ENCODE data around the gene HAX1. TPM values are rescaled to one million over a fixed set of nuclear protein-coding genes. Genes with fewer than 3 reads are reported as not detected.
"Not testable (repeated sequence)": the region's sequence is repeated elsewhere in the genome, so short reads cannot be mapped to it uniquely, and the experiment has no call there.

HAX1 gene
- total and polyA plus RNA-seq, 5 donors from 2014 or later: 60.2 to 213 (median 194) TPM

DNA sequence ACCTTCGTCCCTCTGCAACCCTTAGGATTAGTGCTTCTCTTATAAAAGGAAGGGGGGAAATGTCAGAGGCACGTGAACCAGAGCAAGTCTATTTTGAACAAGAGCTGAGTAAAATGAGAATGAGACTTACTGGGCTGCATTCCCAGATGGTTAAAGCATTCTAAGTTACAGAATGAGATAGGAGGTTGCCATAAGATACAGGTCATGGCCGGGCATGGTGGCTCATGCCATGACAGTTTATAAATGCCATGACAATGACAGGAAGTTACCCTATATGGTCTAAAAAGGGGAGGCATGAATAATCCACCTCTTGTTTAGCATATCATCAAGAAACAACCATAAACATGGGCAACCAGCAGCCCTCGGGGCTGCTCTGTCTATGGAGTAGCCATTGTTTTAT lies 46.0 kb downstream of the HAX1 start:
- no peak overlapping the region for H3K4me3 Mint-ChIP-seq
- H3K9me3 ChIP-seq (ENCODE audit: control insufficient read depth in 2 of 2, low read length in 2 of 2): peaks cover 7 to 17% of the 10 kb centered on the region in 2 experiments
- no peaks in the 10 kb centered on the region for H3K27me3 ChIP-seq (ENCODE audit: control insufficient read depth, insufficient read depth, low read length)
- H3K4me3 ChIP-seq (ENCODE audit: low read depth, low read length): no peak overlapping the region
- no peaks in the 10 kb centered on the region for H3K36me3 ChIP-seq (ENCODE audit: control insufficient read depth, insufficient read depth, low read length)
- DNase-seq (no peak), ATAC-seq (ENCODE audit: low read depth in 2 of 2) (no peak)
- H3K27me3 Mint-ChIP-seq: peaks cover 8% of the 10 kb centered on the region
- H3K27ac Mint-ChIP-seq: no peak overlapping the region
- peaks cover 4% of the 10 kb centered on the region for H3K36me3 Mint-ChIP-seq
- H3K9me3 Mint-ChIP-seq: peaks cover 0 to 13% (median 2%) of the 10 kb centered on the region in 7 donors
- H3K4me1 ChIP-seq (ENCODE audit: control insufficient read depth, insufficient read depth, low read length, poor library complexity, severe bottlenecking): no peaks in the 10 kb centered on the region
- H3K27ac ChIP-seq (ENCODE audit: insufficient read depth, low read length, poor library complexity, severe bottlenecking): no peak overlapping the region
- H3K4me1 Mint-ChIP-seq: no peaks in the 10 kb centered on the region

- H3K4me3 ChIP-seq (ENCODE audit: low read depth, low read length): no peak within 1 kb of the TSS
- Mint-ChIP-seq H3K9me3 (peaks cover 0 to 13% (median 2%) of the 10 kb centered on the region in 7 donors), H3K27ac (no peak within 1 kb of the TSS), H3K4me1 (peaks cover 0 to 8% (median 0%) of the 10 kb centered on the region in 4 donors), H3K27me3 (peaks cover 8% of the 10 kb centered on the region), H3K4me3 (peak within 1 kb of the TSS in 2 of 4 donors; percentile 23 to 38), H3K36me3 (peaks cover 4% of the 10 kb centered on the region)
- H3K4me1 ChIP-seq (ENCODE audit: control insufficient read depth, insufficient read depth, low read length, poor library complexity, severe bottlenecking): peaks cover 9% of the 10 kb centered on the region
- no peaks in the 10 kb centered on the region for H3K27me3 ChIP-seq (ENCODE audit: control insufficient read depth, insufficient read depth, low read length)
- no peaks in the 10 kb centered on the region for H3K36me3 ChIP-seq (ENCODE audit: control insufficient read depth, insufficient read depth, low read length)
- no peak for DNase-seq
- peaks cover 7 to 16% of the 10 kb centered on the region in 2 experiments for H3K9me3 ChIP-seq (ENCODE audit: control insufficient read depth in 2 of 2, low read length in 2 of 2)
- no peak within 1 kb of the TSS for H3K27ac ChIP-seq (ENCODE audit: insufficient read depth, low read length, poor library complexity, severe bottlenecking)
- no peak for ATAC-seq (ENCODE audit: low read depth in 2 of 2)
These were observed 48.6 kb downstream of the HAX1 start, which contains the start of gene AQP10 for GRCh38 chr1:154320882-154321608. Gene AQP10, plus strand, starts transcription at chr1:154321093. Its CDS starts 63 bp downstream, at chr1:154321156.

DNA sequence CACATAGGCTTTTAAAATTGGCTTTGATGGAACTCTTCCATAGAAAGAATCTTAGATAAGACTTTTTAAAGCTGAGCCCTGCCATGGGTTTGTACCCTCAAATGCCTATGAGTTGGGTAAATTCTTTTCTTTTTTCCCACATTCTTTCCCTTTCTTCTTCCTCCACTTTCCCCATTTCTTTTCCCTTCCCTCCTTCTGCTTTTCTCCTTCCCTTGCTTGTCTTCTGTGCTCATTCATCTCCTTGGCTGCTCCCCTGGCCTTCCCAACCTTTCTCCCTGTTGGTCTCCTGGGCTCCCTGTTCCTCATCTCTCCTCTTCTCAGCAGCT lies 49.1 kb downstream of the HAX1 start:
- ATAC-seq (ENCODE audit: low read depth in 2 of 2); DNase-seq; H3K27me3 ChIP-seq (ENCODE audit: control insufficient read depth, insufficient read depth, low read length); H3K27me3 Mint-ChIP-seq; H3K27ac ChIP-seq (ENCODE audit: insufficient read depth, low read length, poor library complexity, severe bottlenecking); H3K27ac Mint-ChIP-seq; H3K36me3 ChIP-seq (ENCODE audit: control insufficient read depth, insufficient read depth, low read length); H3K36me3 Mint-ChIP-seq; H3K4me3 ChIP-seq (ENCODE audit: low read depth, low read length): not testable (repeated sequence)
- Mint-ChIP-seq H3K4me3 (peak overlapping the region in 1 of 4 donors; percentile 4), H3K4me1 (peaks cover 0 to 12% (median 1%) of the 10 kb centered on the region in 4 donors), H3K9me3 (peaks cover 0 to 13% (median 0%) of the 10 kb centered on the region in 7 donors)
- Histone ChIP-seq H3K4me1 (ENCODE audit: control insufficient read depth, insufficient read depth, low read length, poor library complexity, severe bottlenecking) (peaks cover 15% of the 10 kb centered on the region), H3K9me3 (ENCODE audit: control insufficient read depth in 2 of 2, low read length in 2 of 2) (peaks cover 5 to 11% of the 10 kb centered on the region in 2 experiments)

GRCh38 chr1:154323493-154323892 lies 51.1 kb downstream of the HAX1 start:
- no peak overlapping the region for H3K27ac ChIP-seq (ENCODE audit: insufficient read depth, low read length, poor library complexity, severe bottlenecking)
- Mint-ChIP-seq H3K27me3 (peaks cover 8% of the 10 kb centered on the region), H3K9me3 (no peaks in the 10 kb centered on the region), H3K4me1 (peaks cover 0 to 29% (median 11%) of the 10 kb centered on the region in 4 donors), H3K36me3 (peaks cover 4% of the 10 kb centered on the region), H3K27ac (no peak overlapping the region), H3K4me3 (peak overlapping the region in 3 of 4 donors; percentile 41 to 98 (median 98))
- H3K4me3 ChIP-seq (ENCODE audit: low read depth, low read length): no peak overlapping the region
- no peaks in the 10 kb centered on the region for H3K27me3 ChIP-seq (ENCODE audit: control insufficient read depth, insufficient read depth, low read length)
- ATAC-seq (ENCODE audit: low read depth in 2 of 2) (no peak), DNase-seq (no peak)
- peaks cover 32% of the 10 kb centered on the region for H3K4me1 ChIP-seq (ENCODE audit: control insufficient read depth, insufficient read depth, low read length, poor library complexity, severe bottlenecking)
- H3K9me3 ChIP-seq (ENCODE audit: control insufficient read depth in 2 of 2, low read length in 2 of 2): no peaks in the 10 kb centered on the region
- no peaks in the 10 kb centered on the region for H3K36me3 ChIP-seq (ENCODE audit: control insufficient read depth, insufficient read depth, low read length)

GRCh38 chr1:154324241-154324640 lies 51.8 kb downstream of the HAX1 start:
- H3K4me1 Mint-ChIP-seq: peaks cover 0 to 32% (median 11%) of the 10 kb centered on the region in 4 donors
- H3K36me3 Mint-ChIP-seq: peaks cover 4% of the 10 kb centered on the region
- H3K27ac ChIP-seq (ENCODE audit: insufficient read depth, low read length, poor library complexity, severe bottlenecking): peak overlapping the region; percentile 91
- H3K9me3 ChIP-seq (ENCODE audit: control insufficient read depth in 2 of 2, low read length in 2 of 2): no peaks in the 10 kb centered on the region
- peaks cover 38% of the 10 kb centered on the region for H3K4me1 ChIP-seq (ENCODE audit: control insufficient read depth, insufficient read depth, low read length, poor library complexity, severe bottlenecking)
- ATAC-seq (ENCODE audit: low read depth in 2 of 2) (no peak), DNase-seq (no peak)
- peak overlapping the region; percentile 48 for H3K4me3 ChIP-seq (ENCODE audit: low read depth, low read length)
- no peaks in the 10 kb centered on the region for H3K36me3 ChIP-seq (ENCODE audit: control insufficient read depth, insufficient read depth, low read length)
- peak overlapping the region in 1 of 3 donors; percentile 78 for H3K27ac Mint-ChIP-seq
- H3K9me3 Mint-ChIP-seq: no peaks in the 10 kb centered on the region
- H3K4me3 Mint-ChIP-seq: peak overlapping the region; percentile 93 to 98 (median 96)
- H3K27me3 ChIP-seq (ENCODE audit: control insufficient read depth, insufficient read depth, low read length): no peaks in the 10 kb centered on the region
- peaks cover 6% of the 10 kb centered on the region for H3K27me3 Mint-ChIP-seq

DNA sequence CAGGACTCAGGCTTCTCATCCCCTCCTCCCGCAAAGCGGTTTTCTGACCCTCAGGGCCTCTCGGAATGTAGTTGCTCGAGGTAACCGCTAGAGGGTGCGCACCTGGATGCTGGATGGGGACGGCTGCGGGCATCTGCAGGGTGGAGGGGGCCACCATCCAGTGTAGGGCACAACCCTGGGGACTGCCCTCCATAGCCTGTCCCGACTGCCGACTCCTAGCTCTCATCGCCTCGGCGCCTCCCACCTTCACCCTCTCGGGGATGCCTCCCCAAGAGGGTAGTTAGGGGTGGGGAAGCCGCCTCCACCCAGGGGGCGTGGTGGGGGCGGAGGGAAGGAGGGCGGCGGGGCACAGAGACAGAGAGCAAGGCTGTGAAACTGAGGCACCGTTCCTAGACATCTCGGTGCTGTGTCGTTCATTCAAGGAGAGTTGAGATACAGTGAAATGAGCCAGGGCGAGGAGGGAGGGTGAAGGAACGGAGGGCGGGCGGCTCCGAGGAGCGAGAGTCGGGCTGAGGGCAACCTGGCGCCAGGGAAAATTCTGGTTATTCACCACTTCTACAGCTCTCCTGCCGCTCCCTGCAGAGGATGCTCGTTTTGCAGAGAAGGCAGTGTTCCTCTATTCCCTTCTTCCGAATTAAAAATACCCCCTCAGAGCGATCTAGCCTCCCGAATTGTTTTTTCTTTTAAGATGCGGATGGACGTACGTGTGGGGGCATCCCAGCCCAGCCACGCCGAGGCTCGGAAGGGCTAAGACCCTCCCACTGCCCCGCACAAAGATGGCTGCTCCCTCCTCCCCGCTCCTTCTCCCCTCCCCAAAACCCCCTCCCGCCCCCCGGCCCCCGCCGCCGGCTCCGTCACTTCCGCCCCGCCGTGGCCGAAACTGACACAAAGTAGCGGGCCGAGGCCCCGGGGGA lies 52.5 kb downstream of the HAX1 start, which contains the start of gene ATP8B2:
TSS of gene ATP8B2 (plus strand) at position 857 of the 914 bp plus-strand sequence. CDS start 2,617 bp downstream, outside the sequence.
- peaks cover 6 to 39% (median 17%) of the 10 kb centered on the region in 4 donors for H3K4me1 Mint-ChIP-seq
- peaks cover 44% of the 10 kb centered on the region for H3K4me1 ChIP-seq (ENCODE audit: control insufficient read depth, insufficient read depth, low read length, poor library complexity, severe bottlenecking)

More for the DNA sequence above, 52.5 kb downstream of the HAX1 start, which contains the start of gene ATP8B2:
- no peaks in the 10 kb centered on the region for H3K36me3 ChIP-seq (ENCODE audit: control insufficient read depth, insufficient read depth, low read length)
- peak within 1 kb of the TSS; percentile 91 for H3K27ac ChIP-seq (ENCODE audit: insufficient read depth, low read length, poor library complexity, severe bottlenecking)
- H3K27me3 ChIP-seq (ENCODE audit: control insufficient read depth, insufficient read depth, low read length): no peaks in the 10 kb centered on the region
- H3K9me3 ChIP-seq (ENCODE audit: control insufficient read depth in 2 of 2, low read length in 2 of 2): no peaks in the 10 kb centered on the region
- Mint-ChIP-seq H3K27me3 (peaks cover 4% of the 10 kb centered on the region), H3K27ac (peak within 1 kb of the TSS; percentile 89 to 96 (median 95)), H3K9me3 (no peaks in the 10 kb centered on the region), H3K36me3 (peaks cover 4% of the 10 kb centered on the region), H3K4me3 (peak within 1 kb of the TSS; percentile 98 to 99 (median 98))
- ATAC-seq (ENCODE audit: low read depth in 2 of 2) (peak; percentile 64 to 67), DNase-seq (peak; percentile 71 to 89 (median 80))
- peak within 1 kb of the TSS; percentile 90 for H3K4me3 ChIP-seq (ENCODE audit: low read depth, low read length)
